Measurements from ENCODE around the gene NBEAL2.

NBEAL2 gene, protein sequence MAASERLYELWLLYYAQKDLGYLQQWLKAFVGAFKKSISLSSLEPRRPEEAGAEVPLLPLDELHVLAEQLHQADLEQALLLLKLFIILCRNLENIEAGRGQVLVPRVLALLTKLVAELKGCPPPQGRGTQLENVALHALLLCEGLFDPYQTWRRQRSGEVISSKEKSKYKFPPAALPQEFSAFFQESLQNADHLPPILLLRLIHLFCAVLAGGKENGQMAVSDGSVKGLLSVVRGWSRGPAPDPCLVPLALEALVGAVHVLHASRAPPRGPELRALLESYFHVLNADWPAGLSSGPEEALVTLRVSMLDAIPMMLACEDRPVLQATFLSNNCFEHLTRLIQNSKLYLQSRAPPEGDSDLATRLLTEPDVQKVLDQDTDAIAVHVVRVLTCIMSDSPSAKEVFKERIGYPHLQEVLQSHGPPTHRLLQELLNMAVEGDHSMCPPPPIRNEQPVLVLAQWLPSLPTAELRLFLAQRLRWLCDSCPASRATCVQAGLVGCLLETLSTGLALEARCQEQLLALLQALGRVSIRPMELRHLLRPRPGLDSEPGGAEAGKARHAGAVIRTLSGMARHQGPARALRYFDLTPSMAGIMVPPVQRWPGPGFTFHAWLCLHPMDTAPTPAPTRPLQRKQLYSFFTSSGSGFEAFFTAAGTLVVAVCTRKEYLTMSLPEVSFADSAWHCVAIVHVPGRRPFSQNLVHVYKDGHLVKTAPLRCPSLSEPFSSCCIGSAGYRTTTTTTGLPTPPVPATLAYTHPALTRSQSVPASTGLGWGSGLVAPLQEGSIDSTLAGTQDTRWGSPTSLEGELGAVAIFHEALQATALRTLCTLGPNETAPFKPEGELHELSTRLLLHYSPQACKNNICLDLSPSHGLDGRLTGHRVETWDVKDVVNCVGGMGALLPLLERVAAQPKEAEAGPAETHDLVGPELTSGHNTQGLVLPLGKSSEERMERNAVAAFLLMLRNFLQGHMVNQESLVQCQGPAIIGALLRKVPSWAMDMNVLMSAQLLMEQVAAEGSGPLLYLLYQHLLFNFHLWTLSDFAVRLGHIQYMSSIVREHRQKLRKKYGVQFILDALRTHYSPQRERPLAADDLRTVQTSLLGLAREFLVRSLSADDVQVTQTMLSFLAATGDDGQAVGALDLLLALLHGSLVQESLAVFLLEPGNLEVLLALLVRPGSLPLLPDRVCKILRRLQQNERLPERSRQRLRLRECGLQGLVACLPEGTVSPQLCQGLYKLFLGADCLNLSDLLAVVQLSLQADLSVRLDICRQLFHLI (N-terminal part only)

DNA sequence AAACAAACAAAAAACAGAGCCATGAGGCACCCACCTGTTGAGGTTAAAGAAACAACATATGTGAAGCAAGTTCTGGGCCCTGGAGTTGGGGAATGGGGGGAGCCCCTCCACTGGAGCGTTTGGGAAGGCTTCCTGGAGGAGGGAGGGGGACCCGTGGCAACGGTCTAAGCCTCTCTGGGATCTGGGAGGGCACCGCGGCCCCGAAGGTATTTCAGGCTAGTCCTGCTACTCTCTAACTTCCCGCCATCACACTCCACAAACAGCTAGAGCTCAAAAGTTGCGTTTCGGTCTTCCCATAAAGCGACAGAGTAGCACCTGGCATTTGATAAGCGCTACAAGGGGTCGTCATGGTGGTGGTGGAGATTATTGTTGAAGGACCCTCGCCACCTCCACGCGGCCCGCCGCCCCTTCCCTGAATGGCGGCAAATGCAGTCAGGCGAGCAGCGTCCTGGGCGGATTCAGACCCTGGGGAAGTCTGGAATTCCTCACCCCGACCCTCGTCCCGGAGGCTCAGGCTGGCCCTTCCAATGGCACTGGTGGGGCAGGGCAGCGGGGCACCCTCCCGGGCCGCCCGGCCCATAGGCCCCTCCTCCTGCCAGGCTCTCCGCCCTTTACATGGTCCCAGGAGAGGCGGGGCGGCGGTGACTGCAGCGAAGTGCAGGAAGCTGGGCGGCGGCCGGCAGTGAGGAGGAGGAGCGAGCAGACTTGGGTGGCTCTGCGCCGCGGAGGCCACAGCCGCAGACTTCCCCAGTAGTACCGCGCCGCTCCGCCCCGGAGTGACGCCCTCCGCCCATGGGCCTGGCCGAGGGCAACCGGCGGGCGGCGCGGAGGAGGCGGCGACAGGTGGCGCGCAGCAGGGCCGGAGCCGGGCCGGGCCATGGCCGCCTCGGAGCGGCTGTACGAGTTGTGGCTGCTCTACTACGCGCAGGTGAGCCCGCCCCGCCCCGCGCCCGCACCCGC is at the start of gene NBEAL2:
NBEAL2 (plus strand) TSS at position 682 of the 960 bp plus-strand sequence; CDS start at position 878, 196 bp downstream.
- peak; percentile 96 for DNase-seq (ENCODE audit: low spot score)

DNA sequence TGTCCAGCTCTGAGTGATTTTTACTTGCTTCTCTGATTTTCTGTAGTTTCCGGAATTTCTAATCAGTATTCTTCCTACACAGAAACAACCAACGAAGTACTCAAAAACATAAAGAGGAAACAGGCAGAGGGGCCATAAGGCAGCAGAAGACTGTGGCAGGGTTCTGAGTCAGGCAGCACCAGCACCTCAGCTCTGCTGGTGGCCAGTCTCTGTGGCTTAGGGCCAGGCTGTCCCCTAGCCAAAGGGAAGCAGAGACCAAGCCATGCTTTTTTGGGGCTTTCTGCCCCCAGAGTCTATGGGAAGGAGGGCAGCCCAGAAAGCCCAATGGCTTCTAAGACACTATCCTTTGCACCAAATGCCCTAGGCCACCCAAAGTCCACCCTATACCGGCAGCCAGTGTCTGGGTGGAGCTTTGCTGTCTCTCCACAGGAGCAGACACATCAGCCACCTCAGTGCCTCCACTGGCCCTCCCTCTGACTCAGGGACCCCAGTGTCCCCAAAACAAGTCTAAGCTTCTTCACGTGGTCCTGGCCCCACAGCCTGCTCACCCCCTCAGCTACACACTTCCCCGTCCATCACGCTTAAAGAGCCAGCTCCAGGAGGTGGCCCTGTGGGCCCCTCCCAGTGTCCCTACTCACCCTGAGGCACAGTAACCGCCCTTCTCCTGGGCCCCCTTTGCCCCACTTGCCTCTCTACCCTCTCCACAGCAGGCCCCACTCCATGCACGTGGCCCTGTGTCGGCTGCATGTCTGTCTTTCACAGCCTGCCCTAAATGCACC is 49.1 kb upstream of the NBEAL2 start:
- DNase-seq (ENCODE audit: low spot score) = no peak

DNA sequence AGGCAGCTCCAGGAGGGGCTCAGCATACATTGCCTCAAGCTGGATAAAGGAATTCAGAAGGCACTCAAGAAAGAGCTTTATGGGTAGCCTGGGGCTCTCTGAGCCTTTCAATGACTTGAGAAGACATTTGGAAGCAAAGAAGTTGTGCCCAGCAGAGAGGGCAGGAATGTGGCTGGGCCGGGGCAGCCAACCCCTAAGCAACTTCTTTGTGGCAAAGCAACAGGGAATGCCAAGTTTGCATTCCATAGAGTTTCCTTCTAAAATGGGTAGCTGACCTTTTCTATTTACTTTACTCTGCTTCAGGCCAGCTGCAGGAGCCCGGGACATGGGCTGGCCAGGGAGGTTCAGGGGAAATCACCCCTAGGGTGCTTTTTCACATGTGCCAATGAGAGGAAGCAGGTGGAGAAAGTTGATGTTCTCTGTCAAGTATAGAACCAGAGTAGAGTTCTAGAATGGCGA is 48.5 kb upstream of the NBEAL2 start:
- DNase-seq (ENCODE audit: low spot score) = no peak

DNA sequence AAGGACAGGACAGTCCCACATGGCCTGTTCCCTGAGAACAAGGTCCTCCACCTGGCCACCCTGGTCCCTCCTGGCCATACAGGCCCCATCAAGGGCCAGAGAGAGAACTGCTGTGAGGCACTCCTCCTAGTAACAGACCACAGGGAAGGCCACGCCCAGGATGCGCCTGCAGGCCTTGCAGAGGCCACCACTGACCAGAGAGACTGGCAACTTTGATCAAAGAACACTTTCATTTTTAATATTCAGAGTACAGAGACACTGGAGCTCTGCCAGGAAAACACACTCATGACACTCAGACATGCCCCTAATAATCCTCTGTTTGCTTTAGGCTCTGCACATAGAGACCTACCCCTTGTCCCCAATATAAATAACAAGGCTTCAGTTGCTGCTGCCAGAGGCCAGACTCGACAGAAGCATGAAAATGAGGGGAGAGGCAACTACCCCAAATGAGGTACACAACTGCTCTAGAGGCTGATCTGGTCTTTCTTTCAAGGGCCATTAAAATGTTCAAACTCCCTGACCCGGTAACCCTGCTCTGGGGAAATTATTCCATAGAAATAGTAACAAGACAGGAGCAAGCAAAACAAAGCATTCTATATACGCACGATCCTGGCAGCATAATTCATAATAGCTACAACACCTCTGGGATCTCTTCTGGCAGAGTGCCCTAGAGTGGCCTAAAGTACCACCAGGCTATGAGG is 47.7 kb upstream of the NBEAL2 start:
- peak; percentile 60 for DNase-seq (ENCODE audit: low spot score)

DNA sequence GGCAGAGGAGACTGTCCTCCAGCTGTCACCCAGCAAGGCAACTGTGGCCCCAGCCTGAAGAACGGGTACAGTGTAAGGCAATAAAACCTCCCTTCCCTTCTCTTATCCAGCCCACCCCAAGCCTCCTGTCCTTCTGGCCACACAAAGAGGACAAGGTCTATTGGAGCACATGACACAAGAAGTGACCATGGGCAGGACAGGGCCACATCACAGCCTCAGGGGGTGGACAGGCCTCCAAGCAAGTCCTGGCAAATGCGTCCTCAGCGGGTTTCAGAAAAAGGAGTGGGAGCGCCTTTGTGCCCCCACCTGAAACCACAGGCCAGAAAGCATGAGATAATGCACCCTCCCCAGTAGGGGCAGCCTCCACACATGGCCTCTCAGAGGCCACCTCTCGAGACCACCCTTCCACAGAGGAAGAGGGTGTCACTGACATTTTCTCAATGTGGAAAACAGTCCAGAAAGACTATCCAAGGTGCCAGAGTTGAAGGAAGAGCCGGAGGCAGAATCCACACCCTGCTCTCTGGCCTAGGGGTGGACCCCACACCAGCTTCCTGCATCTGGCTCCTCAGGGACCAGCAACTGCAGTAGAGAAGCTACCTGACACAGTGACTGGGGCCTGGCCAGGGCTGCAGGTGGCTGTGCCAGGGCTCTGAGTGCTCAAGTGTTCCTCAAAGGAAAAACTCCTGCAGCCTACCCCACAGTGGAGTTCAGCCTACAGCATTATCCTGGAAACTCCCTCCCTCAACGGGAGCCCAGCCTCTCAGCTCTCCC is 46.8 kb upstream of the NBEAL2 start:
- no peak for DNase-seq (ENCODE audit: low spot score)

DNA sequence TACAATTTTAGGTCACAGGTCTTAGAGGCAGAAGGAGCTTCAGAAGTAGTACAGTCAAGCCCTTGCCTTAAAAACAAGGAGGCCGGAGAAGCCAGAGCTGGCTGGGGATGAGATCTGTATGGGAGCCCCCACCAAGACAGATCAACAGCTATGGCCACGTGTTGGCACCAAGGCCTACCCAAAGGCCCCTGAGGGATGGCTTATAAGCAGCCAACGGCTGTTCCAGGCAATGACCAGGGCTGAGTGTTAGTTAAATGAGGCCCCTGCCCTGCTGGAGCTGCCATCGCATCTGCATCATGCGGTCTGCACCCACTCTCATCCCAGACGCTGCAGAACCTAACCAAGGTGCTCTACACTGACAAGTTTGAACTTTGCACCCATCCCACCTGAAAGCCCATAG is 46.2 kb upstream of the NBEAL2 start:
- no peak for DNase-seq (ENCODE audit: low spot score)

DNA sequence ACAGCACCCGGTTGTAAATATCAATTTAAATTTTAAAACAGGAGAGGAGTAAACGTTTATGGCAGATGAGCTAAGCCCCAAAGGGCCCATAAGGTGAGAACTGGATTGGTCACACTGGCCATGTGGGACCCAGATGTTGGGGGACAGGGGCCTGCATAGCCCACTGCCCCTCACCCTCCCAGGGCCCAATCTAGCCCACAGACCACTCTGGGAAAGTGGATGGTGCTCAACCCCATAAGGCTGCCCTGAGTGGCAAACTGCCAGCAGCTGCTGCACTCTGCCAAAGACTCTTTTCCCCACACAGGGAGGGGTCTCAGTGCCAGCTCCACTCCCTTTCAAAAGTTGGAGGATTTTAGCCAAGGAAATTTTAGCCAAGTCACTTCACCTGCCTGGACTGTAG is 45.4 kb upstream of the NBEAL2 start:
- DNase-seq (ENCODE audit: low spot score) = no peak

DNA sequence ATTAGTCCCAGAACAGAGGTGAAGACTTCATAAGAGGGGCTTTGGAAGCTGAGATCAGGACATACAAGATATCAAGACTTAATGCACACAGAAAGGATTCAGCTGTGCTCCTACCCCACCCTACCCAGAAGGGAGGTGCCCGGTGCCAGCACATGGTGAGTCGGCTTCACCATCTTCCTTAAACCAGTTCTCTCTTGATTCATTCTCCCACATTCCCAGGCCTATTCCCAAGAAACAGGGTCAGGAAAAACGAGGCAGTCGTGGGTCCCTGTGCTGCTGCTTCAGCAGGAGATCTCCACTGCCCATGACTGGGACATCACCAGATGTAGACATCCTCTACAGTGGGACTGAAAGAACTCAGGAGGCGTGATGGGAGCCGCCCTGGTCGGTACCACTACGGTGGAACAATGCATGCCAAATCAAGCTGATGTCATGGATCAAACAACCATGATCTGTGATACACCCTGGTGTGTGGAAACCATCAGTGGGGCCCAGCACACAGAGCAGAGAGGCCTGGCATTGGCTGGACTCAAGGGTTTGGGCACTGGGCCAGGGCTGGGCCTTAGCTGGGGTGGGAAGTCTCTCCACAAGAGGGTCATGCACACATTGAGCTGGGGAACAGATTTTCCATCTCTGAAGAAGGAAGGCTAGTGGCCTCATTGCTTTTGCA is 44.8 kb upstream of the NBEAL2 start:
- DNase-seq (ENCODE audit: low spot score) = peak; percentile 17

DNA sequence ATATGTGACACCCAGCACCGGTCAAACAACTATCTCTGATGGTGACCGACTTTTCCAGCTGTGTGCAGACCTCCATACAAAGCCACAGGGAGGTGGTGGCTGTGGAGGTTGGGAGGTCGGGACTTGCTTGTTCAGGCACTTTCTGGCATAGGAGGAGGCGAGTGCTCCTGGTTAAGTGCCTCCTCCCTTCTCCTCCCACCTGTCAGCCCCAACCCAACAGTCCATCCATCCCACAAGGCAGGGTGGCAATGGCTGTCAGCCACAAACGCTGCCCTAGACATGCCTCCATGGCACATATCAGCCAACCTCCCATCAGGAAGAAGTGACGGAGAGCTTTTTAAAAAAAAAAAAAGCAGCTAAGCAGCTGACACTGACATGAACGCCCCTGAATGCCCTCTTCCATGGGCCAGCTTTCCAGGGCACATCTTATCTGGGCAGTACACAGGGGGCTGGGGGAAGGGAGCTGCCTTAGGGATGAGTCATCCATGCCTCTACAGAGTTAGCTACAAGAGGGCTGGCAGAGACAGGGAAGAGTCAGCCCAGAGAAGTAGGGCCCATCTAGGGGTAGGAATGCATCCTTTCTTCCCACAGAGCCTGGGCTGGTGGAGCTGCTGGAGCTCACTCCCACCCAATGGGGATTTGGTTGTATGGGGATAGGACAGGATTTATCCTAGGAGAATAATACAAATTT is 44.2 kb upstream of the NBEAL2 start:
- DNase-seq (ENCODE audit: low spot score) = peak; percentile 98

DNA sequence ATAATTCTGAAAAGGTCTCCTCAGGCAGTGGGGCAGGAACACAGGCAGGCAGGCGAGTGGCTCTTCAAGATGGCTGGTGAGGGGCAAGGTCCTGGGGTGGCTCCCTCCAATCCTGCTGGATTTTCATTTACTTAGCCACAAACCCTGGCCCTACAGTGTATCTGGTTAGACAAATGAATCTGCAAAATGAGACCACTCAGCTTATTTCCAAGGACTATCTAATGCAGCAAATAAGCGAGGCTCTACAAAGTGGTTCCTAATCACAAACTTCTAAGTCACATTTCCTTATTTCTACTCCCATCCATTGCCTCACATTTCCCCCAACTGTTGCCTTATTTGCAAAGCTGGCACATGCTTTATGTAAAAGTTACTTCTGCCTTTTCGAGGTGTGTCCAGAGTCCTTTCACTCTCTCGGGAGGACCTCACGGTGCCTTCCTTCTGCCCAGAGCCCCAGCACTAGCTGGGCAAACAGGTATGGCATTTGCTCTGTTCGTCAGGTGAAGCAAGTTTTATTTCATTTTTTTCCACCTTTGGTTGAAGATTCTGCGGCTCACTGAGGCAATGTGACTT is 43.4 kb upstream of the NBEAL2 start:
- no peak for DNase-seq (ENCODE audit: low spot score)

DNA sequence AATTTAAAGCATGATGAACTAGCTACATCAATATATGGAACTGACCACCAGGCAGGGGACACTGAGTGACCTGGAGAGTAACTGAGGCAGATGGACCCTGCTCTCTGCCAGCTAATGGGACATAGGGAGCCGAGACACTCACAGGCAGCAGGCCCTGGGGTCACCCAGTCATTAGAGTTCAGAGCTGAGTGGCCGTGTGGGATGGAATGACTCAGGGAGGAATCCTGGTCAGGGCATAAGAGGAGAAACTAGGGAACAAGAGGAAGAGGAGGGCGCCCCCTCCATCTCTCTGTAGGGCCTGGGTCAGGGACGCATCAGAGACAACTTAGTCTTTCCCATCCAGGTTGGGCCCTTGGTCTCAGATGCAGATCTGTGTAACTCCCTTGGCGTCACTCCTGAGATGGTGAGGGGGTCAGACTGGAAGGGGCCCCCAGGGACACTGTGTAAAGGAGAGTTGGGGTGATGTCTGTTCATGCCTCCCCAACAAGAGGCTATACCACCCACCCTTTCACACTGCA is 42.7 kb upstream of the NBEAL2 start:
- peak; percentile 57 for DNase-seq (ENCODE audit: low spot score)

DNA sequence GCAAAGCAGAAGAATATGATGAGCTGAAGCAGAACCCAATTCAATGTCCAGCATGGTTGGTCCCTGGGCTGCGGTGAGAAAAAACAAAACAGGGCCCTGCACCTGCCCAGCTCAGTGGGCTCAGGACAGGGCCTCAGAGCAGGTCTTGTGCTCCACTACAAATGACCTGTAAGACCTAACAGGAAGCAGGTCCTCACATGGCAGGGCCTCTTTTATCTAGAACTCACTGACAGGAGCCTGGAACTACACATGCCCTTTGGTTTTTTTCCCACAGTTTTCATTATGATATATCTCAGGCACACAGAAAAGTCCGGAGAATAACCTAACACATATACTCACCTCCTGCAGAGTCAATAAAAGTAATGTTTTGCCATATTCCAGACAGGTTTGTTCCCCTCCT is 41.3 kb upstream of the NBEAL2 start:
- DNase-seq (ENCODE audit: low spot score) = no peak

DNA sequence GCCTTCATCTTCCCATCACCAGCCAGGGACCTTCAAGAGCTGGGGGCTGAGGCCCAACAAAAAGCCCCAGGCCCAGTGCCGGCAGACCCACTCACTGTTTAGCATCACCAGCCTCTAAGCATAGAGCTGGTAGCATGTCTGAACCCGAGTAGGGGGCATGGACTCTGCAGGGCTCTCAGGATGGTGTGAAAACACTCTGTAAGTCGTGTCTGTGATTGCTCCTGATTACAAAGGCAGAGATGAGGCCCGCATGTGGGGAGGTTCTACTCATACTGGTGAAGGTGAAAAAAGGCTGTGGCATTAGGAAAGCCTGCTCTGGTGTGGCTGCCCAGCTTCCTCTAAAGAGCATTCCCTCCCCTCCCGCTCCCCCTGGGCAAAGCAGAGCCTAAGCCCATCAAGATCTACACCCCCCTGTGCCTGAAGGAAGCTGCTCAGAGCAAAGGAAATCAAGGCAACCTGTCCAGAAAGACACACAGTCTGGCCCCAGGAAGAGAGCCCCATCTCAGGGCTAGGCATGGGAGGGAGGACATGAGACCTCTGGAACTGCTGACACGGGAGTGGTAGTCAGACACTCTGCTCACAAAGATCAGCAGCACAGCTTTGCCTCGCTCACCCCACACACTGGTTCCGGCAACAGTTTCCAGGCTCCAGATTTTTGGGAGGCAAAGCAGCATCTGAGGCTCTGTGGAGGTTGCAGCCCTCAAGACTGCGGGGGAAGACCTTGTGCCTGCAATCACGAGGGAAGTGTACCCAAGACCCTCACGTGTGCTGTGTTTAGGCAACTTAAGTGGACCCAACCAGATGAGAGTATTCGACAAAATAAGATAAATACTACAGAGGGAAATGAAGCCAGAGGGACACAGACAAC is 39.7 kb upstream of the NBEAL2 start:
- no peak for DNase-seq (ENCODE audit: low spot score)

DNA sequence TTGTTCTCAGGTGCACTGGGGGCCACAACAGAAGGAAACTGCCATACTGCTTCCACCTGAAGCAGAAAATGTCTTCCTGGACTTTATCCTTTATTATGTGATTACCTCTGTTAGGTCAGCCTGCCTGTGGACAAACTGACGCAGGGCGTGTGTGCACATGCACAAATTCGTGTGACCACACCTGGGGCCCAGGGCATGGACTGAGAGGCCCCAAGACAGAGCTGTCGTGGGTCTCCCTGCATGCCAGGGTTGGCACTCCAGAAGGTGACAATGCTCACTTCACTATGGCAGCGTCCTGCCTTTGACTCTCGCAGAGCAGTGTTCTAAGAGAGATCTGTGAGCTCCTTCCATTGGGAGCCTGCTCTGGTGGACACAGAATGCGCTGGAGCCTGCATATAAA is 37.4 kb upstream of the NBEAL2 start:
- DNase-seq (ENCODE audit: low spot score) = no peak

DNA sequence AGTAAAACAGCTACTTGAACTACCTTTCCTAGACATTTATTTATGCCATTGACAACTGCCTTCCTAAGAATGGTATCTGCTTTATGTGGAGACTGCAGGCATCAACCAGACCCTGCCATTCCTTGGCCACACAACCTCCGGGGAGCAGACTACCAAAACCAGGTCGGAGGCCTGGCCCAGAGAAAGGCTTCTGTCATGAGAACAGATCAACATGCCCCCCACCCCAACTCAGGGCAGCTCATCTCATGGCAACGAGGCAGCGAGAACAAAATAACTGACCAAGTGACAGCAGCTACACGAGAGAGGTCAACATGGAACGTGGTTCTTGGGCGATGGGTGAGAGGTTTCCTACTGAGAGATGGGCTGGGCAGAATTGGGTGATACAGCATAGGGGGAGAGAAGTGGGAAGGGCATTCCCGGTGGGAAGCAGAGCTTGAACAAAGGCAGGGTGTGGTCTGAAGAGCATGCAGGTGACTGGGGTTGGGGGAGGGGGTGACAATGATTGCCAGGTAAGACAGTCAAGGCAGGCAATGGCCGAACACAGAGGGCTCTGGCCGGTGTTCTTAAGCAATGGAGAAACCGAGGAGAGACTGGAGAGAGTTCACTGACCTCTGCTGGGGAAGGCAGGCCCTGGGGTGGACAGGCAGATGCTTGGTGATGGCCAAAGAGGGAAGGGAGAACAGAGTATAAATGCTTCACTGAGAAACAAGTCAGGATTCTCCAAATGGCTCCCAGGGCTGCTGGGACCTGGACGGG is 36.8 kb upstream of the NBEAL2 start:
- DNase-seq (ENCODE audit: low spot score) = no peak

Measured in hepatic stellate cell (primary cell).